SK-N-MC (cell line): Measurements from ENCODE around the gene SUFU.

ENCODE experiments used
- EZH2 ChIP-seq: fragments of 200-600 bp; sonication (generic); IDR thresholded peaks from one replicate; pipeline ENCODE4 v1.6.1; 2017; ENCODE audit warnings: antibody characterized with exemption
- FOXP2 ChIP-seq: optimal IDR thresholded peaks from 2 replicates; pipeline ENCODE3; 2011; ENCODE audit warnings: mild to moderate bottlenecking, moderate library complexity; ENCODE audit not compliant: insufficient read depth; ENCODE audit errors: extremely low read length, control extremely low read depth
- POLR2AphosphoS5 ChIP-seq: IDR thresholded peaks from 2 replicates; pipeline ENCODE4 v1.6.1; 2012; ENCODE audit warnings: mild to moderate bottlenecking, low read depth, low read length, borderline replicate concordance

GRCh38 chr10:102639537-102639936 is 135.8 kb downstream of the SUFU start:
- TF ChIP-seq EZH2 (no peak), POLR2AphosphoS5 (no peak), FOXP2 (no peak)
